Activated naive CD8-positive, alpha-beta T cell treated with anti-CD3 and anti-CD28 coated beads, Interleukin-2, amount 50 U/mL, for 24 hours (primary cell): ENCODE measurements around the gene CES3.
"Not testable (repeated sequence)": the region's sequence is repeated elsewhere in the genome, so short reads cannot be mapped to it uniquely, and the experiment has no call there.

ENCODE experiments used
- ATAC-seq: fragments of 150-1000 bp; cut with Tn5 transposase; one replicate; pipeline ENCODE4 v1.10.0; 2021
- DNase-seq: peaks from one replicate; pipeline ENCODE4 v3.0.0; 2021
- H3K27ac Mint-ChIP-seq: one replicate; pipeline ENCODE4 v1.8.0; 2021; ENCODE audit warnings: mild to moderate bottlenecking, mixed read lengths
- H3K27me3 Mint-ChIP-seq: one replicate; pipeline ENCODE4 v1.8.0; 2021; ENCODE audit warnings: mixed read lengths
- H3K36me3 Mint-ChIP-seq: one replicate; pipeline ENCODE4 v1.8.0; 2021; ENCODE audit warnings: low read depth, mixed read lengths
- H3K4me1 Mint-ChIP-seq: one replicate; pipeline ENCODE4 v1.8.0; 2021; ENCODE audit warnings: mixed read lengths
- H3K4me3 Mint-ChIP-seq: one replicate; pipeline ENCODE4 v1.8.0; 2021; ENCODE audit warnings: mild to moderate bottlenecking, moderate library complexity, mixed read lengths
- H3K9me3 Mint-ChIP-seq: one replicate; pipeline ENCODE4 v1.8.0; 2021; ENCODE audit warnings: mixed read lengths

The CES3 gene

DNA sequence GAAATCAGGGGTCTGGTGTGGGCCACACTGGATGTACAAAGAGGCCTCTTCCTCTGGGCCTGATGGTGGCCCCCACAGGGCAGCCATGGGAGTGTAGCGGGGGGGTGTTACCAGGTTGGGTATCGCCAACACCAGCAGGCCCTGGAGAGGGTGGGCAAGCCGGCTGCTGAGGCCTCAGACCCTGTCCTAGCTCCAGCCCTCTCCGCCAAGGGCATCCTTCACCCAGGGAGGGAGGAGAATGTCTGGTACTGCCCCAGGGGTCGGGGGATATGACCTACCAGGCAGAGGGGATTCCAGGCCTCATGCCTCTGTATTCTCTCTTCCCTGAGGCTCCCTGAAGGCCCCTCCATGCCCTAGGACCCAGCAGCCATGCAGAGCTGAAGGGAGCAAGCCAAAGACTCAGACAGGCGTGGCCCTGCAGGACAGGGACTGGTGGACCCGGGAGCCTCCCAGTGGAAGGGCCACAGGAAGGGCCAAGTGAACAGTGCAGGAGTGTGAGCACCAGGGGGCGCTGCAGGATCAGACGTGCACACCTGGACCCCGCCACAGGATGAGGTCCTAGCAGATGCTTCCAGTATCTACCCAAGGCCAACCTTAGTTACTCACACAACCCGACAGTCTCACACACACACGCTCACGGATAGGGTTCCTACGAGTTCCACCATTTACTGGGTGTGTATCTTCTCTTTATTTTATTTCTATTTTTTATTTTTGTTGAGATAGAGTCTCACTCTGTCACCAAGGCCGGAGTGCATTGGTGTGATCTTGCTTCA is 16.5 kb downstream of the CES3 start:
- Mint-ChIP-seq H3K4me1 (peaks cover 35% of the 10 kb centered on the region), H3K36me3 (no peaks in the 10 kb centered on the region), H3K4me3 (no peak overlapping the region), H3K27me3 (peaks cover 10% of the 10 kb centered on the region), H3K27ac (peak overlapping the region; percentile 19), H3K9me3 (no peaks in the 10 kb centered on the region)
- peak; percentile 94 for DNase-seq
- peak; percentile 99 for ATAC-seq

DNA sequence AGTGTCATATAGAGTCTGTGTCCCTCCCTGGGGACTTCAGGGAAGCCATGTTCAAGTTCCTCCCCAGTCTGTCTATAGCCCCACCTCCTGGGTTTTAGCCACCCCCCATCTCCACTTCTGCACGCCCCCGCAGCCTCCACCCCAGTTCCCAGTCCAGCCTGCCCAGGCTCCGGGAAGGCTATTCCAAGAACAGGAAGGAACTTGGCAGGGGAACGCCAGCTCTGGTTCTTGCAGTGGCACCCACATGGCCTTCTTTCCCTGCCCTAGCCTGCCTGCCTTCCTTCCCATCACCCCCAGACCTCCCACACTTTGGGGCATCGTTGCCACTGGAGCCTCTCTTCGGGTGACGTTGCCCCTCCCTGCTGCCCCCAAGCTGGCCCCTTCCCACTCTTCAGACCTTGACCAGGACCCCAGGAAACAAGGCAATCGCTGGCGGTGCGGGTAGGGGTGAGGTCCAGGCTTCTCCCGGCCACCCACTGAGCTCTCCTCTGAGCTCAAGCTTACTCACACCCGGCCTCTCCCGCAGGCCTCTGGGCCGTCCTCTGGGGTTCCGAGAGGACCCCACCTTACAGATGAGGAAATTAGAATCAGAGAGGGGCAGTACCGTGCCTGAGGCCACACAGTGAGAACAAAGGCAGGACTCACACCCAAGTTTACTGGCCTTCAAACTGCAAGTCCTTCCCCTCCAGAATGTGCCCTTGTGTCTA is 18.1 kb downstream of the CES3 start:
- no peaks in the 10 kb centered on the region for H3K9me3 Mint-ChIP-seq
- H3K27ac Mint-ChIP-seq: no peak overlapping the region
- ATAC-seq (no peak), DNase-seq (no peak)
- peaks cover 10% of the 10 kb centered on the region for H3K27me3 Mint-ChIP-seq
- peaks cover 48% of the 10 kb centered on the region for H3K4me1 Mint-ChIP-seq
- no peak overlapping the region for H3K4me3 Mint-ChIP-seq
- no peaks in the 10 kb centered on the region for H3K36me3 Mint-ChIP-seq

DNA sequence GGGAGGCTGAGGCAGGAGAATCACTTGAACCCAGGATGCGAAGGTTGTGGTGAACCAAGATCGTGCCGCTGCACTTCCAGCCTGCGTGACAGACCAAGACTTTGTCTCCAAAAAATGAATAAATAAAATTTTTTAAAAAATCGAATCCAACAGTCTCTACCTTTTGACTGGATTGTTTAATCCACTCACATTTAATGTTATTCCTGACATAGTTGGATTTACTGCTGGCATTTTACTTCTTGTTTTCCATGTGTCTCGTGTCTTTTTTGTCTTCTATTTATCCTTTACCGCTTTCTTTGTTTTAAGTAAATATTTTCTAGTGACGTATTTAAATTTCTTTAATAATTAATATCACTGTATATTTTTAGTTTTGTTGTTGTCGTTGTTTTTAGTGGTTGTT is 22.0 kb downstream of the CES3 start:
- no peaks in the 10 kb centered on the region for H3K27me3 Mint-ChIP-seq
- H3K27ac Mint-ChIP-seq: peak overlapping the region; percentile 98
- H3K36me3 Mint-ChIP-seq: peaks cover 4% of the 10 kb centered on the region
- H3K9me3 Mint-ChIP-seq: no peaks in the 10 kb centered on the region
- H3K4me1 Mint-ChIP-seq: peaks cover 53% of the 10 kb centered on the region
- DNase-seq: no peak
- ATAC-seq: no peak
- no peak overlapping the region for H3K4me3 Mint-ChIP-seq

DNA sequence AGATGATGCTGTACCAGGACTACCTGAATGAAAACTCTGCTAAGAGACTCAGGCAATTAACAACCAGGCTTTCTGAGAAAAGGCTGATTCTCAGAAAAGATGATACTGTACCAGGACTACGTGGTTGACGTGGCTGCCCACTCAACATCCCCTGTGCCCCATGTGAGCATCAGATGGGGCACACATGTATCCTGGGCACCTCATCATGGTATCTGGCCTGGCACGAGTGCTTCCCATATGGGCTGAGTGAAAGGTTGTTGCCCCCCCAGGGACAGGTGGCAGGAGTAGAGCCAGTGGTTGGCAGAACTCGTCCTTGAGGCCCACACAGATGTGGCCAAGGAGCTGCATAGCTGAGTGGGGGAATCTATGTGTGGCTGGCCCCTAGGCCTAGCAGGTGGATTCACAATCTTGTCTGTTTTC is 23.8 kb downstream of the CES3 start:
- DNase-seq: peak; percentile 67
- Mint-ChIP-seq H3K9me3 (no peaks in the 10 kb centered on the region), H3K27me3 (no peaks in the 10 kb centered on the region), H3K36me3 (peaks cover 4% of the 10 kb centered on the region), H3K4me1 (peaks cover 52% of the 10 kb centered on the region), H3K27ac (peak overlapping the region; percentile 98), H3K4me3 (peak overlapping the region; percentile 55)
- peak; percentile 90 for ATAC-seq

DNA sequence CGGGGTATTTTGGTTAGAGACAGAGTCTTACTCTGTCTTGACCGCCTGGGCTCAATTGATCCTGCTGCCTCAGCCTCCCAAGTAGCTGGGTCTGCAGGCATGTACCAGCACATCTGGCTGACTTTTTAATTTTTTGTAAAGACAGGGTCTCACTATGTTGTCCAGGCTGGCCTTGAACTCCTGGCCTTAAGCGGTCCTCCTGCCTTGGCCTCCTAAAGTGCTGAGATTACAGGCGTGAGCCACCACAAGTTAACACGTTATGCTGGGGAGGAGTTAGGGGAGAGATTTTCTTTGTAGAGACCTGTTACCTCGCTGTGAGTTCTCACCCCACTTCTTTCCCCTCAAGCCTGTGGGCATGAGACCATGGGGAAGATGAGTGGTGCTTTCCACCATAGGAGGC is 25.5 kb downstream of the CES3 start:
- Mint-ChIP-seq H3K9me3 (no peaks in the 10 kb centered on the region), H3K4me1 (peaks cover 42% of the 10 kb centered on the region), H3K4me3 (no peak overlapping the region), H3K27me3 (no peaks in the 10 kb centered on the region), H3K36me3 (peaks cover 4% of the 10 kb centered on the region), H3K27ac (peak overlapping the region; percentile 3)
- ATAC-seq: no peak
- DNase-seq: no peak

DNA sequence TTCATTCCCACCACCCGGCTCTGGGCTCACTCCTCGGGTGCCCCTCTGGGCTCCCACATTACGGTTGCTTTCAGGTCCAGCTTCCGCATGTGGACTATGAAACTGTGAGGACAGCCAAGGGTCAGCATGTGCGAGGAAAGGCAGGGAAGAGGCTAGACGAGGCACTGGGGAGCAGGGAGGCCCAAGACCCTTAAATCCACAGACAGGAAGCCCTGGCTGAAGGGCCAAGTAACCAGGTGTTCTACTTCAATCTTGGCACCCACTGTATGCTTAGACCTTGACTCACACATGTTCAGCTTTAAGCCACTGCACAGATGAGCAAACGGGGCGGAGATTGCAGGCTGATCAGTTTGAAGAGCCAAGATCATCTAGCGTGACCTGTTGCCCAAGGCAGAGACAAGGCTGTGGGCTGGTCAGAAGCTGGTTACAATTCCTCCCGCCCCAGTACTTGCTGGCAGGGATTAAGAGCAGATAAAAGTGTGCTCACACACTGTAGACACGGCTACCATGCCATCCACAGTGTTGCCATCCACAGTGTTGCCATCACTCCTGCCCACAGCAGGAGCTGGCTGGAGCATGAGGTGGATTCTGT is 27.2 kb downstream of the CES3 start, which contains the start of gene CES4A:
TSS of gene CES4A (plus strand) at position 393 of the 592 bp plus-strand sequence. CDS start at position 577, 184 bp downstream.
- DNase-seq: no peak
- no peak within 1 kb of the TSS for H3K4me3 Mint-ChIP-seq
- ATAC-seq: no peak
- H3K27me3 Mint-ChIP-seq: no peaks in the 10 kb centered on the region
- H3K4me1 Mint-ChIP-seq: peaks cover 32% of the 10 kb centered on the region
- no peaks in the 10 kb centered on the region for H3K9me3 Mint-ChIP-seq
- H3K36me3 Mint-ChIP-seq: peaks cover 4% of the 10 kb centered on the region
- peak within 1 kb of the TSS; percentile 42 for H3K27ac Mint-ChIP-seq

DNA sequence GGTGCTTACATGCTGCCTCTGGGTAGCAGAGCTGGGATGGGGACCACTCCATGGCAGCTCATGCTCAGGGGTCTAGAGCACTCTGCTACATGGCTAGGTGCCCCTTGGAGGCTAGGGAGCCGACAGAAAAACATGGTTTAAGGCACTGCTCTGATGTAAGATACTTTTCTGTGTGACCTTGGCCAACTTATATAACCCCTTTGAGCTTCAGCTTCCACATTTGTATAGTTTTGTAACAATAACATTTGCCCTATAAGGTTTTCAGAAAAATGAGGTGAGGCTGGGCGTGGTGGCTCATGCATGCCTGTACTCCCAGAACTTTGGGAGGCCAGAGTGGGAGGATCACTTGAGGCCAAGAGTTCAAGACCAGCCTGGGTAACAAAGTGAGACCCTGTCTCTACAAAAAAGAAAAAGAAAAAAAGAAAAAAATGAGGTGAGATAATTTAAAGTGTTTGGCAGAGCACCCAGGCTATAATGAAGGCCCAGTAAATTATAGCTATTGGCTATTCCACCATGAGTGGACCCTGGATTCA is 30.5 kb downstream of the CES3 start:
- peaks cover 6% of the 10 kb centered on the region for H3K4me1 Mint-ChIP-seq

DNA sequence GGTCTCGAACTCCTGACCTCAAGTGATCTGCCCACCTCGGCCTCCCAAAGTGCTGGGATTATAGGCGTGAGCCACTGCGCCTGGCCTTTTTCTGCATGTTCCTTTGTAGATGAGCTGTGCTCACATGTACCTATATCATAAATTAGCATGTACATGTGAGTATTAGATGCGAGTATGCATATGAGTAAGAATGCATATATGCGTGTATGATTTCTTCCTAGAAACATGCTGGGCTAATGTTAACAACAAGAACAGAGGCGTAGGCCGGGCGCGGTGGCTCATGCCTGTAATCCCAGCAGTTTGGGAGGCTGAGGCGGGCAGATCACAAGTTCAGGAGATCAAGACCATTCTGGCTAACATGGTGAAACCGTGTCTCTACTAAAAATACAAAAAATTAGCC is 32.5 kb downstream of the CES3 start:
- H3K4me3 Mint-ChIP-seq, H3K4me1 Mint-ChIP-seq, DNase-seq: not testable (repeated sequence)

More for the DNA sequence above, 30.5 kb downstream of the CES3 start:
- H3K36me3 Mint-ChIP-seq: peaks cover 2% of the 10 kb centered on the region
- DNase-seq (no peak), ATAC-seq (no peak)
- H3K27me3 Mint-ChIP-seq: no peaks in the 10 kb centered on the region
- H3K9me3 Mint-ChIP-seq: no peaks in the 10 kb centered on the region
- no peak overlapping the region for H3K27ac Mint-ChIP-seq
- no peak overlapping the region for H3K4me3 Mint-ChIP-seq

DNA sequence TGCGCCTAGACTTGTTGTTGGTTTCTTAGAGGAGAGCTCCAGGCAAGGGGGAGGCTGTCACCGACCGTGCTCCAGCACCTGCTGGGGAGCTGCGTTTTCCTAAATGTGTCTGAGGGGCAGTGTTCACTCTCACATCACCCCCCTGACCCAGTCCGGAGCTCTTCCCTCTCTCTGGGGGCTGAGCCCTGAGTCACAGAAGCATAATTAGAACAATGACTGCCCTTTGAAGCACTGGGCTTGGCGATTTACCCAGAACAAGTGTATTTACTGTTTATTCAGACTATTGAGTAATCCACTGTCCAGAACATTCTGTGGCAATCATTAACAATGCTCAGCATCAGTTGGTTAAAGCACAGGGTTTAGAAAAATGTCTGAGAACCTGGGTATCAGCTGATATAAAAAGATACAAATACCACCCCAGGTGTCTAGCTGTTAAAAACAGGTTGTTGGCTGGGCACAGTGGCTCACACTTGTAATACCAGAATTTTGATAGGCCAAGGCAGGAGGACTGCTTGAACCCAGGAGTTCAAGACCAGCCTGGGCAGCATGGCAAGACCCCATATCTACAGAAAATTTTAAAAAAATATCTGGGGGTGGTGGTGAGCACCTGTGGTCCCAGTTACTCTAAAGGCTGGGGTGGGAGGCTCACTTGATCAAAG is 35.4 kb downstream of the CES3 start:
- H3K36me3 Mint-ChIP-seq: no peaks in the 10 kb centered on the region
- H3K4me3 Mint-ChIP-seq: no peak overlapping the region
- H3K9me3 Mint-ChIP-seq: no peaks in the 10 kb centered on the region
- ATAC-seq (no peak), DNase-seq (no peak)
- H3K4me1 Mint-ChIP-seq: peaks cover 8% of the 10 kb centered on the region
- H3K27ac Mint-ChIP-seq: no peak overlapping the region
- H3K27me3 Mint-ChIP-seq: no peaks in the 10 kb centered on the region

More for the DNA sequence above, 32.5 kb downstream of the CES3 start:
- not testable (repeated sequence) for ATAC-seq, H3K9me3 Mint-ChIP-seq, H3K36me3 Mint-ChIP-seq, H3K27ac Mint-ChIP-seq, H3K27me3 Mint-ChIP-seq

DNA sequence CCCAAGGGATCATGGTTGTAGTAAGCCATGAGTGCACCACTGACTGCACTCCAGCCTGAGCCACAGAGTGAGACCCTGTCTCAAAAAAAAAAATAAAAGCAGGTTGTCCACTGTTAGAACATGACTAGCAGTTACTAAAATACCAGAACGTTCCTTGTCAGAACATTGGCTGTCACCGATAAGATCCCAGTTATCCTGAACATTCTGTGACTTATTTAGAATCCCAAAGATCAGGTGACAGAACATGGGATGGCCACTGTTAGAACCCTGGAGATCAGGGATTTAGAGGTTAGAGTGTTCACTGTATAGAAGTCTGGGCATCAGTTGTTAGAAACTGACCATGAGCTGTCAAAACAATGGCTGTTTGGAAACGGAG is 35.9 kb downstream of the CES3 start:
- no peak for DNase-seq
- no peaks in the 10 kb centered on the region for H3K27me3 Mint-ChIP-seq
- no peaks in the 10 kb centered on the region for H3K9me3 Mint-ChIP-seq
- no peak for ATAC-seq
- peaks cover 12% of the 10 kb centered on the region for H3K4me1 Mint-ChIP-seq
- H3K36me3 Mint-ChIP-seq: no peaks in the 10 kb centered on the region
- H3K27ac Mint-ChIP-seq: no peak overlapping the region
- H3K4me3 Mint-ChIP-seq: no peak overlapping the region

DNA sequence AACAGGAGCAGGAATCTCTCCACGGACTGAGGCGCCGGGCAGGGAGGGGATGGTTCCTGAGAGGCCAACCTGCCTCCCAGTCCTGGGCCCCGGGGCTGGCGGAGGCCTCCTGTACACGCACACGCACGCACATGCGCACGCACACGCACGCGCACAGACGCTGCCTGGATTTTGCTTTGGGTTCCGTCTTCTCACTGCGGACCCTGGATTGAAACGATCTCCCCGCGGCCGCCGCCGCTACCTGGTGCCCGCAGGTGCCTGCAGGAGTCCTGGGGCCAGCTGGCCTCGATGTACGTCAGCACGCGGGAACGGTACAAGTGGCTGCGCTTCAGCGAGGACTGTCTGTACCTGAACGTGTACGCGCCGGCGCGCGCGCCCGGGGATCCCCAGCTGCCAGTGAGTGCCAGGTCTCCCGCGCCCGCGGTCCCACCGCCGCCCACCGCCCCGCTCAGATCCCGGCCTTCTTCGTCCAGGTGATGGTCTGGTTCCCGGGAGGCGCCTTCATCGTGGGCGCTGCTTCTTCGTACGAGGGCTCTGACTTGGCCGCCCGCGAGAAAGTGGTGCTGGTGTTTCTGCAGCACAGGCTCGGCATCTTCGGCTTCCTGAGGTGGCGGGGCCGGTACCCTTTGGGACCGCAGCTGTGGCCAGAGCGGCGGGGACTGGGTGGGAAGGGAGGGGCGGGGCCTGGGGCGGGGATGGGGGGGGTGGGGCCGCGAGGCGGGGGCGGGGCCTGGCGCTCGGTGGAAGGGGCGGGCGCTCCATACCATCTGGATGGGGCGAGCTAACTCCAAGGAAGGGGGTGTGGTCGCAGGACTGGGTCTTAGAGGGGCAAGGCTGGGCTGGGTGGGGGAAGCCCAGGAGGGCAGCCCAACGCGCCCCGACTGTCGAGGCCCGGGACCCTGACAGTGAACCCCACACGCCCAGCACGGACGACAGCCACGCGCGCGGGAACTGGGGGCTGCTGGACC is 39.6 kb downstream of the CES3 start:
- ATAC-seq (peak; percentile 60), DNase-seq (peak; percentile 48)
- H3K36me3 Mint-ChIP-seq: no peaks in the 10 kb centered on the region
- no peaks in the 10 kb centered on the region for H3K27me3 Mint-ChIP-seq
- peak overlapping the region; percentile 55 for H3K27ac Mint-ChIP-seq
- peaks cover 13% of the 10 kb centered on the region for H3K4me1 Mint-ChIP-seq
- H3K9me3 Mint-ChIP-seq: no peaks in the 10 kb centered on the region
- peak overlapping the region; percentile 70 for H3K4me3 Mint-ChIP-seq

DNA sequence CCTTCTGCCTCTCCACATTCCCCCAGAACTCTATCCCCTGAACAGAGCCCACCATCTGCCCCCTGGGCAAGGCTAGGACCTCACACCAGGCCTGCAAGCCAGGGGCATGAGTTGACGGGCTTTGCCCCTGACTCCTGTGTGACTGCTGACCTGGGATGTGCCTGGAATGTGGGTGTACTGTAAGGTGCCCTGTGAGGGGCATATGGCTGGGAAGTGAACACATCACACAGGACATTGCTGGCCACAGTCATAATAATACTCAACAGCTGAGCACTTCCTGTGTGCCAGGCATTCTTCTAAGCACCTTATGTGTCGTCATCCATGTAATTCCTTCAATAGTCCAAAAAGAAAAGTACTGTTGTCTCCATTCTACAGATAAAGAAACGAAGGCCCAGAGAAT is 40.7 kb downstream of the CES3 start:
- Mint-ChIP-seq H3K4me3 (no peak overlapping the region), H3K36me3 (no peaks in the 10 kb centered on the region), H3K27ac (no peak overlapping the region), H3K4me1 (peaks cover 13% of the 10 kb centered on the region), H3K27me3 (no peaks in the 10 kb centered on the region), H3K9me3 (no peaks in the 10 kb centered on the region)
- ATAC-seq (no peak), DNase-seq (no peak)

DNA sequence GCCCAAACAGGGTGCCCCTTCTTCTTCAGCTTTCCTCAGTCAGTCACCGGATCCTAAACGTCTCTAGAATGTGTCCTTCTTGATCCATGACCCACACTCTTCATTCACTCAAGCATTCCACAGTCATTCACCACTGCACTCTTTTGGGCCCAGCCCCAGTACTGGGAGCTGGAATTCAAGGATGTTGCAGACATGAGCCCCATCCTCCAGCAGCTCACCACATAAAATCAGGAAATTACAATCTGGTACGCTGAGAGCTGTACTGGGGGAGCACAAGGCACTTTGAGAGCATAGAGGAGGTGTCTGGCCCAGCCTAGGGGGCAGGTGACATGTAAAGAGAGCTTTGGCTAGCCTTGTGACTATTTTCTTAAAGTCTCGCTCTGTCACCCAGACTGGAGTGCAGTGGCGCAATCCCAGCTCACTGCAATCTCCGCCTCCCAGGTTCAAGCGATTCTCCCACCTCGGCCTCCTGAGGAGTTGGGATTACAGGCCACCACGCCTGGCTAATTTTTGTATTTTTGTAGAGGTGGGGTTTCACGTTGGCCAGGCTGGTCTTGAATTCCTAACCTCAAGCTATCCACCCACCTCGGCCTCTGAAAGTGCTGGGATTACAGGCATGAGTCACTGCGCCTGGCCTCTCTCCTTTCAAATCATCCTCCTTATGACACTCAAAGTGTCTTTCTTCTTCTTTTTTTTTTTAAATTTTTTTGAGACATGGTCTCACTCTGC is 46.0 kb downstream of the CES3 start:
- Mint-ChIP-seq H3K27me3 (no peaks in the 10 kb centered on the region), H3K36me3 (no peaks in the 10 kb centered on the region), H3K27ac (no peak overlapping the region), H3K4me1 (peaks cover 2% of the 10 kb centered on the region), H3K9me3 (no peaks in the 10 kb centered on the region), H3K4me3 (no peak overlapping the region)
- ATAC-seq (no peak), DNase-seq (no peak)
